Ishikawa (cell line): ENCODE results near the gene PRPF40A.

ENCODE experiments used
- FOXM1 ChIP-seq: IDR thresholded peaks from 2 replicates; pipeline ENCODE4 v1.6.1; 2012; ENCODE audit warnings: low read depth, borderline replicate concordance
- NFIC ChIP-seq: IDR thresholded peaks from 2 replicates; pipeline ENCODE4 v1.6.1; 2012
- TEAD4 ChIP-seq: IDR thresholded peaks from 2 replicates; pipeline ENCODE4 v1.6.1; 2012
- TF ChIP-seq, protein P1 (sequence below): IDR thresholded peaks from 2 replicates; pipeline ENCODE4 v1.6.1; 2012; ENCODE audit warnings: low read depth, mild to moderate bottlenecking

DNA sequence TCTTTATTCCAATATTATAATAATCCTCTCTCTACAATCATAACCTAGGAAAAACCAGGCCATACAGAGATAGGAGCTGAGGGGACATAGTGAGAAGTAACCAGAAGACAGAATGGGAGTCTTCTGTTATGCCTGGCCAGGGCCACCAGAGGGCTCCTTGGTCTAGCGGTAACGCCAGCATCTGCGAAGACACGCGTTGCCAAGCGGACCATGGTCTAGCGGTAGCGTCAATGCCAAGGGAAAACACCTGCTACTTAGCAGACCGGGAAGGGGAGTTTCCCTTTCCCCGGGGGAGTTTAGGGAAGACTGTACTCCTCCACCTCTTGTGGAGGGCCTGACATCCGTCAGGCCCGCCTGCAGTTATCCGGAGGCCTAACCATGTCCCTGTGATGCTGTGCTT, 37.8 kb upstream of the PRPF40A start:
- no peak for TF ChIP-seq TEAD4
- no peak for TF ChIP-seq NFIC
- no peak for TF ChIP-seq FOXM1
- TF ChIP-seq, protein P1, sequence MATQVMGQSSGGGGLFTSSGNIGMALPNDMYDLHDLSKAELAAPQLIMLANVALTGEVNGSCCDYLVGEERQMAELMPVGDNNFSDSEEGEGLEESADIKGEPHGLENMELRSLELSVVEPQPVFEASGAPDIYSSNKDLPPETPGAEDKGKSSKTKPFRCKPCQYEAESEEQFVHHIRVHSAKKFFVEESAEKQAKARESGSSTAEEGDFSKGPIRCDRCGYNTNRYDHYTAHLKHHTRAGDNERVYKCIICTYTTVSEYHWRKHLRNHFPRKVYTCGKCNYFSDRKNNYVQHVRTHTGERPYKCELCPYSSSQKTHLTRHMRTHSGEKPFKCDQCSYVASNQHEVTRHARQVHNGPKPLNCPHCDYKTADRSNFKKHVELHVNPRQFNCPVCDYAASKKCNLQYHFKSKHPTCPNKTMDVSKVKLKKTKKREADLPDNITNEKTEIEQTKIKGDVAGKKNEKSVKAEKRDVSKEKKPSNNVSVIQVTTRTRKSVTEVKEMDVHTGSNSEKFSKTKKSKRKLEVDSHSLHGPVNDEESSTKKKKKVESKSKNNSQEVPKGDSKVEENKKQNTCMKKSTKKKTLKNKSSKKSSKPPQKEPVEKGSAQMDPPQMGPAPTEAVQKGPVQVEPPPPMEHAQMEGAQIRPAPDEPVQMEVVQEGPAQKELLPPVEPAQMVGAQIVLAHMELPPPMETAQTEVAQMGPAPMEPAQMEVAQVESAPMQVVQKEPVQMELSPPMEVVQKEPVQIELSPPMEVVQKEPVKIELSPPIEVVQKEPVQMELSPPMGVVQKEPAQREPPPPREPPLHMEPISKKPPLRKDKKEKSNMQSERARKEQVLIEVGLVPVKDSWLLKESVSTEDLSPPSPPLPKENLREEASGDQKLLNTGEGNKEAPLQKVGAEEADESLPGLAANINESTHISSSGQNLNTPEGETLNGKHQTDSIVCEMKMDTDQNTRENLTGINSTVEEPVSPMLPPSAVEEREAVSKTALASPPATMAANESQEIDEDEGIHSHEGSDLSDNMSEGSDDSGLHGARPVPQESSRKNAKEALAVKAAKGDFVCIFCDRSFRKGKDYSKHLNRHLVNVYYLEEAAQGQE, result no peak
